ENCODE measurements around the gene ANKFN1. TPM values are rescaled to one million over a fixed set of nuclear protein-coding genes. Genes with fewer than 3 reads are reported as not detected.

ANKFN1 gene
- total RNA-seq, 4 donors from 2014 or later = 0.16 to 0.27 TPM; not detected in 2

GRCh38 chr17:56167491-56167890 is 14.2 kb downstream of the ANKFN1 start:
- Histone ChIP-seq H3K9me3 (no peaks in the 10 kb centered on the region), H3K4me3 (no peak overlapping the region), H3K27ac (no peak overlapping the region), H3K4me1 (peaks cover 15 to 19% of the 10 kb centered on the region in 2 donors), H3K36me3 (no peaks in the 10 kb centered on the region), H3K27me3 (no peaks in the 10 kb centered on the region)
- intact Hi-C loops (cut with DNase I; ENCODE audit: low total_unique reads) = no loop called here
- DNase-seq (no peak), ATAC-seq (no peak)
- TF ChIP-seq POLR2A (IDR thresholded peaks at IDR 0.05) = no peak
- in situ Hi-C loops (cut with MboI; ENCODE audit: low sequenced_read_pairs in 4 of 4) = no loop called here

DNA sequence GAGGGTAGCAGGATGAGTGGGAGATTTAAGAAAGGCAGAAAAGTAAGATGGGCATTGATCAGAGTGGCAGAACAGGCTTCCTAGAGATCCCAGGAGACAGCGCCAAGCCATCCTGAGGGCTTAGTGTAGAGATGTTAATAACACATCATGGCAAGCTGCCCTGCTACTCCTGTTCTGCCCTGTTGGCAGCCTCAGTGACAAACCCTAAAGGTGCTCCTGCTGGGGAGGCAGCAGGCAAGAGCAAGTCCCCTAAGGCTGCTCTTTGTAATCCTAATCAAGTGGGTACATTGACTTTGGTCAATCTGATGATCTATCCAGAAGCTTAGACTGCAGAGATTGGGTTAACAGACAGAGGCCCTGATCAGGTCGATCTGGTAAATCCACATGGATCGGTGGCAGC is 16.3 kb downstream of the ANKFN1 start:
- no peaks in the 10 kb centered on the region for H3K27me3 ChIP-seq
- no peaks in the 10 kb centered on the region for H3K36me3 ChIP-seq
- DNase-seq (no peak), ATAC-seq (no peak)
- intact Hi-C loops (cut with DNase I; ENCODE audit: low total_unique reads) = loop anchor here (5.0 to 10.0 kb wide), 3 partner anchors 423 to 747 kb away; partner anchors contain the start of genes MMD and NOG
- in situ Hi-C loops (cut with MboI; ENCODE audit: low sequenced_read_pairs in 4 of 4) = no loop called here
- no peak overlapping the region for H3K27ac ChIP-seq
- no peaks in the 10 kb centered on the region for H3K9me3 ChIP-seq
- TF ChIP-seq CTCF (IDR thresholded peaks at IDR 0.05 in 4 of 5, conservative IDR thresholded peaks at IDR 0.05 in 1 of 5) (no peak), POLR2A (IDR thresholded peaks at IDR 0.05) (no peak)
- H3K4me1 ChIP-seq = peaks cover 35 to 37% of the 10 kb centered on the region in 2 donors
- no peak overlapping the region for H3K4me3 ChIP-seq

GRCh38 chr17:56171186-56171959 is 18.1 kb downstream of the ANKFN1 start:
- DNase-seq (no peak), ATAC-seq (no peak)
- H3K27me3 ChIP-seq = no peaks in the 10 kb centered on the region
- intact Hi-C loops (cut with DNase I; ENCODE audit: low total_unique reads) (loop anchor here (5.0 to 10.0 kb wide), 3 partner anchors 421 to 749 kb away; partner anchors contain the start of genes MMD and NOG), in situ Hi-C loops (cut with MboI; ENCODE audit: low sequenced_read_pairs in 4 of 4) (no loop called here)
- no peak overlapping the region for H3K4me3 ChIP-seq
- H3K4me1 ChIP-seq = peaks cover 34 to 35% of the 10 kb centered on the region in 2 donors
- H3K27ac ChIP-seq = peak overlapping the region in 2 of 4 donors; percentile 87 to 93
- TF ChIP-seq CTCF (IDR thresholded peaks at IDR 0.05 in 4 of 5, conservative IDR thresholded peaks at IDR 0.05 in 1 of 5) = no peak
- no peak for TF ChIP-seq POLR2A (IDR thresholded peaks at IDR 0.05)
- no peaks in the 10 kb centered on the region for H3K9me3 ChIP-seq
- H3K36me3 ChIP-seq = no peaks in the 10 kb centered on the region

DNA sequence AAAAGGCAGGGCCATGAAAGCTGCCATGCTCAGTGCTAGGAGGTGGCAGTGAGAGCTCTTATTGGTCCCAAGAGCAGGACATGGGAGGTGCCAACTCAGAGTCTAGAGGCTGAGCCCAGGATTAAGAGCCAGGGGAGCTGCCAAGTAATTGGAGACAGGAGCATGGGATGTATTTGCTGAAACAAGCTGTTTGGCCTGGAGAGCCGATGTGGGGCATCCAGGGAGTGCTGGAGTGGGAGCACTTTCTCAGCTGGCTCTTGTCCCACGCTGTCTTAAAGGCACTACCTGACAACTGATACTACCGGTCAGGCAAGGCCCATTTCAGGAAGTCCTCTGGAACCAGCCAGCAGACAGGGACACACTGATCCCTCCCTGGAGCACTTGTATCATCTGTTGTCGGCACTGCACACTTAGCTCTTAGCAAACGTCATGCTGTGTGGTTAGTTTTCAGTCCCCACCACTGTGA is 19.3 kb downstream of the ANKFN1 start:
- DNase-seq (peak; percentile 92 to 94), ATAC-seq (peak; percentile 82 to 89)
- Histone ChIP-seq H3K4me3 (no peak overlapping the region), H3K27me3 (no peaks in the 10 kb centered on the region), H3K4me1 (peaks cover 34 to 35% of the 10 kb centered on the region in 2 donors), H3K9me3 (no peaks in the 10 kb centered on the region), H3K36me3 (no peaks in the 10 kb centered on the region), H3K27ac (peak overlapping the region; percentile 85 to 93 (median 86))
- intact Hi-C loops (cut with DNase I; ENCODE audit: low total_unique reads) = loop anchor here (5.0 to 10.0 kb wide), 3 partner anchors 420 to 750 kb away; partner anchors contain the start of genes MMD and NOG
- TF ChIP-seq POLR2A (IDR thresholded peaks at IDR 0.05) (peak in 1 of 2 donors; percentile 30), CTCF (IDR thresholded peaks at IDR 0.05 in 4 of 5, conservative IDR thresholded peaks at IDR 0.05 in 1 of 5) (no peak)
- in situ Hi-C loops (cut with MboI; ENCODE audit: low sequenced_read_pairs in 4 of 4) = no loop called here

- no peak for TF ChIP-seq POLR2A (IDR thresholded peaks at IDR 0.05)
- TF ChIP-seq CTCF (IDR thresholded peaks at IDR 0.05 in 4 of 5, conservative IDR thresholded peaks at IDR 0.05 in 1 of 5) = no peak
- in situ Hi-C loops (cut with MboI; ENCODE audit: low sequenced_read_pairs in 4 of 4) = no loop called here
- ATAC-seq (peak; percentile 21 to 35), DNase-seq (peak; percentile 8 to 36)
- Histone ChIP-seq H3K27ac (peak overlapping the region; percentile 85 to 93 (median 86)), H3K9me3 (no peaks in the 10 kb centered on the region), H3K36me3 (no peaks in the 10 kb centered on the region), H3K4me1 (peaks cover 34 to 35% of the 10 kb centered on the region in 2 donors), H3K27me3 (no peaks in the 10 kb centered on the region), H3K4me3 (peak overlapping the region in 1 of 4 donors; percentile 16)
- intact Hi-C loops (cut with DNase I; ENCODE audit: low total_unique reads) = loop anchor here (5.0 to 10.0 kb wide), 3 partner anchors 419 to 751 kb away; partner anchors contain the start of genes MMD and NOG
Measured at GRCh38 chr17:56173026-56173425, 19.8 kb downstream of the ANKFN1 start.
